ENCODE data around the gene GINS2.

Gene GINS2

GRCh38 chr16:85654251-85655095 is 34.3 kb downstream of the GINS2 start:
- DNase-seq (ENCODE audit: low spot score) = no peak

GRCh38 chr16:85653290-85653891 is 35.4 kb downstream of the GINS2 start:
- no peak for DNase-seq (ENCODE audit: low spot score)

GRCh38 chr16:85652431-85653221 is 36.1 kb downstream of the GINS2 start:
- DNase-seq (ENCODE audit: low spot score) = peak; percentile 85

GRCh38 chr16:85651629-85652430 is 36.9 kb downstream of the GINS2 start:
- DNase-seq (ENCODE audit: low spot score) = no peak

- no peak for DNase-seq (ENCODE audit: low spot score)
Observed at GRCh38 chr16:85650844-85651628, 37.7 kb downstream of the GINS2 start.

- no peak for DNase-seq (ENCODE audit: low spot score)
Observed at GRCh38 chr16:85650135-85650843, 38.5 kb downstream of the GINS2 start.

GRCh38 chr16:85649411-85650134 is 39.2 kb downstream of the GINS2 start:
- DNase-seq (ENCODE audit: low spot score) = no peak

GRCh38 chr16:85648805-85649204 is 39.9 kb downstream of the GINS2 start:
- DNase-seq (ENCODE audit: low spot score) = no peak

- no peak for DNase-seq (ENCODE audit: low spot score)
Observed at GRCh38 chr16:85648070-85648714, 40.6 kb downstream of the GINS2 start.

- DNase-seq (ENCODE audit: low spot score) = no peak
Observed at GRCh38 chr16:85646976-85647375, 41.8 kb downstream of the GINS2 start.

- no peak for DNase-seq (ENCODE audit: low spot score)
Observed at GRCh38 chr16:85646358-85646907, 42.3 kb downstream of the GINS2 start.

GRCh38 chr16:85645021-85645589 is 43.6 kb downstream of the GINS2 start:
- no peak for DNase-seq (ENCODE audit: low spot score)

- no peak for DNase-seq (ENCODE audit: low spot score)
Observed at GRCh38 chr16:85644093-85644712, 44.6 kb downstream of the GINS2 start.

- no peak for DNase-seq (ENCODE audit: low spot score)
Observed at GRCh38 chr16:85643631-85644030, 45.1 kb downstream of the GINS2 start.

GRCh38 chr16:85642762-85643358 is 45.9 kb downstream of the GINS2 start:
- DNase-seq (ENCODE audit: low spot score) = no peak

- DNase-seq (ENCODE audit: low spot score) = peak; percentile 42
Observed at GRCh38 chr16:85641776-85642176, 47.0 kb downstream of the GINS2 start.

- DNase-seq (ENCODE audit: low spot score) = no peak
Observed at GRCh38 chr16:85641305-85641704, 47.4 kb downstream of the GINS2 start.

- no peak for DNase-seq (ENCODE audit: low spot score)
Observed at GRCh38 chr16:85640585-85640984, 48.2 kb downstream of the GINS2 start.

Data from AG08396 (cell line).